Stomach (tissue), 9 donors: Measurements from ENCODE around the gene GABRP. TPM values are rescaled to one million over a fixed set of nuclear protein-coding genes. Genes with fewer than 3 reads are reported as not detected.

ENCODE experiments used
- DNase-seq, 2 donors: peaks; one replicate each; pipeline versions ENCODE4 v3.0.0 to v3.0.0-alpha.2; 2013 to 2019
- H3K27ac ChIP-seq, 5 donors: fragments of 200-600 bp in 4 of 5; sonication (generic) in 4 of 5; one replicate each; pipeline ENCODE4 v1.5.1; 2013 to 2019; ENCODE audit warnings: mild to moderate bottlenecking in 1 of 5, moderate library complexity in 1 of 5
- H3K27me3 ChIP-seq, 3 donors: fragments of 200-600 bp; sonication (generic); one replicate each; pipeline ENCODE4 v1.5.1; 2017 to 2019; ENCODE audit warnings: mixed run types in 1 of 3
- H3K36me3 ChIP-seq, 4 donors: fragments of 200-600 bp; sonication (generic); 1 replicate in 3 of 4; 2 replicates in 1 of 4; pipeline ENCODE4 v1.5.1; 2016 to 2019
- H3K4me1 ChIP-seq, 4 donors: fragments of 200-600 bp; sonication (generic); one replicate each; pipeline ENCODE4 v1.5.1; 2016 to 2019
- H3K4me3 ChIP-seq, 4 donors: fragments of 200-600 bp; sonication (generic) in 3 of 4; one replicate each; pipeline ENCODE4 v1.5.1; 2016 to 2019; ENCODE audit warnings: mild to moderate bottlenecking in 1 of 4
- H3K9me3 ChIP-seq, 4 donors: fragments of 200-600 bp; sonication (generic); one replicate each; pipeline ENCODE4 v1.5.1; 2016 to 2019
- CTCF ChIP-seq, 7 experiments: fragments of 450-650 bp in 4 of 7; fragments of 200-600 bp in 3 of 7; sonication (generic) in 3 of 7; IDR thresholded peaks; one replicate each; pipeline ENCODE4 v1.5.1; 2016 to 2019; ENCODE audit warnings: antibody characterized with exemption in 7 of 7, control low read depth in 2 of 7, mild to moderate bottlenecking in 1 of 7
- EP300 ChIP-seq: sonication (generic); formaldehyde crosslinking; IDR thresholded peaks from one replicate; pipeline ENCODE4 v1.6.1; 2017; ENCODE audit warnings: antibody characterized with exemption
- POLR2A ChIP-seq, 4 donors: fragments of 450-650 bp; IDR thresholded peaks; one replicate each; pipeline ENCODE4 v1.6.1; 2016; ENCODE audit warnings: antibody characterized with exemption in 4 of 4, control low read depth in 2 of 4, mild to moderate bottlenecking in 1 of 4, moderate library complexity in 1 of 4
- POLR2AphosphoS5 ChIP-seq, 3 donors: sonication (generic); formaldehyde crosslinking; IDR thresholded peaks; one replicate each; pipeline ENCODE4 v1.6.1; 2016; ENCODE audit warnings: antibody characterized with exemption in 3 of 3
- WGBS, 5 donors: extraction: QIAGEN DNeasy Blood & Tissue Kit in 3 of 5; methylation state at CpG; one replicate each; pipeline versions ENCODE4 v1.1.5 to v1.1.7; 2013 to 2018; 5-methylcytosine and 5-hydroxymethylcytosine counted together
- intact Hi-C: fragments of 100-400 bp; cut with DNase I; formaldehyde crosslinking; loops from one replicate; pipeline ENCODE4 v1.15.1; 2023; ENCODE audit warnings: low total_unique reads
- polyA plus RNA-seq, 3 donors: library from polyadenylated mRNA; stranded (reverse); fragments of 200-250 nt; gene quantifications; one replicate each; pipeline ENCODE4 v1.2.3, GENCODE V29; 2013
- total RNA-seq, 5 donors: library from RNA; depleted of rRNA; stranded (reverse); fragments of >200 nt; gene quantifications; one replicate each; pipeline versions ENCODE4 v1.1.0 to v1.2.3, GENCODE V29; 2014 to 2016
- donor health status: healthy with polysubstance abuse.
- donor health status: Bipolar disorder and iron deficiency.
- donor health status: healthy.

The GABRP gene
- total and polyA plus RNA-seq, 8 donors = under 0.01 to 31.7 (median 1.0) TPM; not detected in 2

DNA sequence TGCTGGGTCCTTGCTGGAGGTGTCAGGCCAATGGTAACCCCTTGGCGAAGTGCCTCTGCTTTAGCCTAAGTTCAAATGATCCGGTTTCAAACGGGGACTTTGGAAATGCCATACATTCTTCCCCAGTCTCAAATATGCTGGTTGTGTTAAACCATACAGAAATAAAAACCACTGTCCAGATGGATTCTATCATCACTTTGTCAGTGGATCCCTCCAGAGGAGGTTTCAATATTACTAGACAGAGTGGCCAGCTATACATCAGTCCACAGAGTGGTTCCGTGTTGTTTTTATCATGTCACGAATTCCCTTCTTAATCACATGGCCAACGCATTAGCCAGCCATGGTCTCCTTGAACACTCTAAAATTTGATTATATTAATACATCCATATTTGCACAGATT lies 71.0 kb downstream of the GABRP start:
- DNase-seq = no peak
- no peak overlapping the region for H3K4me3 ChIP-seq
- H3K27ac ChIP-seq = no peak overlapping the region
- TF ChIP-seq POLR2AphosphoS5 (IDR thresholded peaks at IDR 0.05) (no peak), POLR2A (IDR thresholded peaks at IDR 0.05) (no peak), EP300 (no peak), CTCF (IDR thresholded peaks at IDR 0.05) (no peak)
- H3K9me3 ChIP-seq = peaks cover 0 to 4% (median under 1%) of the 10 kb centered on the region in 4 donors
- H3K4me1 ChIP-seq = no peaks in the 10 kb centered on the region
- no peaks in the 10 kb centered on the region for H3K36me3 ChIP-seq
- no peaks in the 10 kb centered on the region for H3K27me3 ChIP-seq
- WGBS, 5 donors = 77 to 85% (median 81%) methylated on average over 6 of the region's 6 CpGs
- intact Hi-C loops = no loop called here

- TF ChIP-seq EP300 (no peak), CTCF (IDR thresholded peaks at IDR 0.05) (no peak), POLR2AphosphoS5 (IDR thresholded peaks at IDR 0.05) (no peak), POLR2A (IDR thresholded peaks at IDR 0.05) (no peak)
- H3K4me3 ChIP-seq = no peak overlapping the region
- peaks cover 0 to 5% (median 0%) of the 10 kb centered on the region in 3 donors for H3K27me3 ChIP-seq
- H3K4me1 ChIP-seq = peaks cover 0 to 7% (median under 1%) of the 10 kb centered on the region in 4 donors
- no peak for DNase-seq
- H3K36me3 ChIP-seq = no peaks in the 10 kb centered on the region
- intact Hi-C loops = no loop called here
- no peak overlapping the region for H3K27ac ChIP-seq
- peaks cover 0 to 25% (median 20%) of the 10 kb centered on the region in 4 donors for H3K9me3 ChIP-seq
- 71 to 84% (median 75%) methylated on average over 2 of the region's 2 CpGs for WGBS, 5 donors
Observed at GRCh38 chr5:170857066-170857465, 73.5 kb downstream of the GABRP start.

DNA sequence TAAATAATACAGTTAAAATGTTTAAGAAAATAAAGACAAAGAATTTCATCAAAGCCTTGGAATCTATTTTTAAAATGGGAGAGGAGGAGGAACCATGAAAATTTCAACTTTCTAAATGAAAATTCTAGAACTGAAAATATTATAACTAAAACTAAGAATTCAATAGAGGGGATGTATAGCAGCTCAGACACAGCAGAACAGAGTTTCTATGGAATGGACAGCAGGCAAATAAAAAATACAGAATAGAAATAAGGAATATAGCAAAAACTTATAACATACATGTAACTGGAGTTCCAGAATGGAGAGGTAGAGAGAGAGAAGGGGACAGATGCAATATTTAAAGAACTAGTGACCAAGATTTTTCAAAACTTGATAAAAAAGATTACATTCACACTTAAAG lies 76.9 kb downstream of the GABRP start:
- DNase-seq = no peak
- no peak for TF ChIP-seq POLR2A (IDR thresholded peaks at IDR 0.05)
- no peak for TF ChIP-seq CTCF (IDR thresholded peaks at IDR 0.05)
- no peak for TF ChIP-seq POLR2AphosphoS5 (IDR thresholded peaks at IDR 0.05)
- TF ChIP-seq EP300 = no peak
- intact Hi-C loops = no loop called here

GRCh38 chr5:170860818-170861666 lies 77.5 kb downstream of the GABRP start:
- peaks cover 0 to 24% (median 13%) of the 10 kb centered on the region in 4 donors for H3K4me1 ChIP-seq
- no peak for DNase-seq
- H3K27me3 ChIP-seq = peaks cover 0 to 16% (median 4%) of the 10 kb centered on the region in 3 donors
- peak overlapping the region in 2 of 5 donors; percentile 30 to 62 for H3K27ac ChIP-seq
- intact Hi-C loops = no loop called here
- TF ChIP-seq POLR2A (IDR thresholded peaks at IDR 0.05) (no peak), EP300 (no peak), POLR2AphosphoS5 (IDR thresholded peaks at IDR 0.05) (no peak)
- WGBS, 5 donors = 89 to 94% (median 93%) methylated on average over 5 of the region's 5 CpGs
- peak overlapping the region; percentile 68 to 91 (median 77) for H3K4me3 ChIP-seq
- no peaks in the 10 kb centered on the region for H3K36me3 ChIP-seq
- H3K9me3 ChIP-seq = peaks cover 0 to 25% (median 22%) of the 10 kb centered on the region in 4 donors

More for the DNA sequence above, 76.9 kb downstream of the GABRP start:
- H3K36me3 ChIP-seq = no peaks in the 10 kb centered on the region
- H3K27me3 ChIP-seq = peaks cover 0 to 16% (median 4%) of the 10 kb centered on the region in 3 donors
- H3K27ac ChIP-seq = no peak overlapping the region
- peaks cover 0 to 24% (median 13%) of the 10 kb centered on the region in 4 donors for H3K4me1 ChIP-seq
- H3K4me3 ChIP-seq = no peak overlapping the region
- peaks cover 0 to 25% (median 22%) of the 10 kb centered on the region in 4 donors for H3K9me3 ChIP-seq

DNA sequence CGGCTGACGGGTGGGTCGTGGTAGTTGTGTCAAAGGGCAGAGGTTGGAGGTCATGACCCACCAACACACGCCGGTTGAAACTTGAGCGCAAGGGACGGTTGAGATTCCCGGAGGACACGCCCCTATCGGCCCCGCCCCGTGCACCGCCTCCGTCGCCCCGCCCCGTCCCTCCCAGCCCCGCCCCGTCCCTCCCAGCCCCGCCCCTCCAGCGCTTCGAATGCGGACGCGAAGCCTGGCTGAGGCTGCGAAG lies 78.1 kb downstream of the GABRP start:
- Histone ChIP-seq H3K4me3 (peak overlapping the region; percentile 68 to 91 (median 77)), H3K27me3 (peaks cover 0 to 16% (median 4%) of the 10 kb centered on the region in 3 donors), H3K9me3 (peaks cover 0 to 25% (median 22%) of the 10 kb centered on the region in 4 donors), H3K36me3 (no peaks in the 10 kb centered on the region), H3K4me1 (peaks cover 0 to 24% (median 13%) of the 10 kb centered on the region in 4 donors), H3K27ac (peak overlapping the region in 4 of 5 donors; percentile 46 to 74 (median 68))
- 8 to 17% (median 14%) methylated on average over 6 to 26 of the region's 26 CpGs for WGBS, 5 donors
- DNase-seq = no peak
- intact Hi-C loops = no loop called here
- TF ChIP-seq POLR2AphosphoS5 (IDR thresholded peaks at IDR 0.05) (no peak), POLR2A (IDR thresholded peaks at IDR 0.05) (no peak), CTCF (IDR thresholded peaks at IDR 0.05) (no peak), EP300 (no peak)
